HEK293T (cell line): Measurements from ENCODE around the gene CUBN.

Experiments used
- ARNT ChIP-seq: fragments of 450-650 bp; IDR thresholded peaks from 2 replicates; pipeline ENCODE4 v1.6.1; 2017; ENCODE audit warnings: mild to moderate bottlenecking
- FOXA1 ChIP-seq: fragments of 450-650 bp; IDR thresholded peaks from 2 replicates; pipeline ENCODE4 v1.6.1; 2016; ENCODE audit warnings: mild to moderate bottlenecking
- FOXM1 ChIP-seq: fragments of 450-650 bp; IDR thresholded peaks from 2 replicates; pipeline ENCODE4 v1.6.1; 2017; ENCODE audit warnings: mild to moderate bottlenecking, borderline replicate concordance
- HDGF ChIP-seq: fragments of 450-650 bp; IDR thresholded peaks from 2 replicates; pipeline ENCODE4 v1.6.1; 2017; ENCODE audit warnings: antibody characterized with exemption, borderline replicate concordance
- LEF1 ChIP-seq: fragments of 450-650 bp; IDR thresholded peaks from 2 replicates; pipeline ENCODE4 v1.6.1; 2017; ENCODE audit warnings: mild to moderate bottlenecking, borderline replicate concordance
- NFRKB ChIP-seq: fragments of 450-650 bp; IDR thresholded peaks from 2 replicates; pipeline ENCODE4 v1.6.1; 2016; ENCODE audit warnings: mild to moderate bottlenecking, moderate library complexity
- PKNOX1 ChIP-seq: fragments of 450-650 bp; IDR thresholded peaks from 2 replicates; pipeline ENCODE4 v1.6.1; 2016
- TARDBP ChIP-seq: fragments of 450-650 bp; IDR thresholded peaks from 2 replicates; pipeline ENCODE4 v1.6.1; 2016

- TF ChIP-seq HDGF (no peak), TARDBP (no peak), FOXM1 (no peak), NFRKB (no peak), PKNOX1 (no peak), LEF1 (no peak), FOXA1 (no peak), ARNT (no peak)
Observed at GRCh38 chr10:17153321-17153720, 23.7 kb upstream of the CUBN start.
